Bladder microvascular endothelial cell (primary cell): ENCODE measurements around the gene FAM217A. TPM values are rescaled to one million over a fixed set of nuclear protein-coding genes. Genes with fewer than 3 reads are reported as not detected.

Experiments used
- total RNA-seq: library from RNA; depleted of rRNA; stranded (reverse); fragments of >200 nt; gene quantifications from 2 replicates; pipeline ENCODE4 v1.2.3, GENCODE V29; 2014

Gene FAM217A
- total RNA-seq, result not detected in 2 replicates

GRCh38 chr6:4078691-4079471 is at the start of gene FAM217A:
Gene FAM217A (minus strand): TSS chr6:4079137. CDS start chr6:4077414, 1,723 bp downstream.

Other genes starting within 250 kb of the FAM217A start
- 8.7 and 9.4 TPM in 2 replicates for gene FAM50B, start 229.8 kb downstream of the FAM217A start, total RNA-seq
- 55.0 and 80.1 TPM in 2 replicates for gene ECI2, start 56.4 kb upstream of the FAM217A start, total RNA-seq